IMR-90 (cell line): ENCODE measurements around the gene HOTAIR. TPM values are rescaled to one million over a fixed set of nuclear protein-coding genes. Genes with fewer than 3 reads are reported as not detected.

ENCODE experiments used
- ATAC-seq: fragments of 200-7000 bp; cut with Tn5 transposase; 2 replicates; pipeline ENCODE4 v1.9.1; 2020; ENCODE audit warnings: low read depth, mild to moderate bottlenecking, moderate library complexity
- BruUV-seq: library from RNA; stranded (reverse); fragments of 400-500 nt; replicated peaks from 2 replicates; lab custom pipeline; 2021; lab: Mats Ljungman, UMichigan
- CTCF ChIA-PET: fragments of 300-600 bp; formaldehyde crosslinking; extraction: SDS; loops from one replicate; lab custom pipeline; 2021; ENCODE audit warnings: antibody characterized with exemption; lab: Yijun Ruan, JAX
- POLR2A ChIA-PET: fragments of 300-600 bp; sonication (Branson Sonifier 250); formaldehyde crosslinking; loops from one replicate; lab custom pipeline; 2022; ENCODE audit warnings: antibody characterized with exemption; ENCODE audit not compliant: unreplicated experiment; lab: Charles Lee
- DNase-seq: peaks from one replicate; pipeline ENCODE4 v3.0.0; 2013
- H2AFZ ChIP-seq: replicated peaks from 2 replicates; pipeline ENCODE3; 2013; ENCODE audit warnings: low read length, mild to moderate bottlenecking; ENCODE audit not compliant: poor library complexity
- H2AK5ac ChIP-seq: 2 replicates; pipeline ENCODE4 v1.6.1; 2013; ENCODE audit warnings: low read depth, low read length, inconsistent platforms
- H2AK9ac ChIP-seq: replicated peaks from 2 replicates; pipeline ENCODE3; 2013; ENCODE audit warnings: mild to moderate bottlenecking, low read depth, low read length, moderate library complexity; ENCODE audit not compliant: poor library complexity
- H2BK120ac ChIP-seq: 2 replicates; pipeline ENCODE4 v1.6.1; 2013; ENCODE audit warnings: low read depth, low read length, inconsistent platforms
- H2BK15ac ChIP-seq: 3 replicates; pipeline ENCODE4 v1.6.1; 2013; ENCODE audit warnings: low read depth, low read length, inconsistent platforms
- H2BK20ac ChIP-seq: 2 replicates; pipeline ENCODE4 v1.6.1; 2013; ENCODE audit warnings: low read depth, mild to moderate bottlenecking, inconsistent platforms, low read length, moderate library complexity
- H2BK5ac ChIP-seq: 2 replicates; pipeline ENCODE4 v1.6.1; 2013; ENCODE audit warnings: mild to moderate bottlenecking, low read depth, low read length, inconsistent platforms; ENCODE audit not compliant: poor library complexity, severe bottlenecking
- H3K14ac ChIP-seq: replicated peaks from 2 replicates; pipeline ENCODE4 v1.6.1; 2013; ENCODE audit warnings: low read depth, low read length, inconsistent platforms
- H3K18ac ChIP-seq: 2 replicates; pipeline ENCODE4 v1.6.1; 2013; ENCODE audit warnings: low read depth, low read length, control low read depth
- H3K23ac ChIP-seq: 2 replicates; pipeline ENCODE4 v1.6.1; 2013; ENCODE audit warnings: low read depth, low read length, inconsistent platforms
- H3K27ac ChIP-seq: 2 replicates; pipeline ENCODE4 v1.5.1; 2013; ENCODE audit warnings: mild to moderate bottlenecking, control low read depth, low read length; ENCODE audit not compliant: insufficient read depth
- H3K27me3 ChIP-seq: 2 replicates; pipeline ENCODE4 v1.6.1; 2013; ENCODE audit warnings: low read length; ENCODE audit not compliant: control insufficient read depth, insufficient read depth
- H3K36me3 ChIP-seq: 2 replicates; pipeline ENCODE4 v1.6.1; 2013; ENCODE audit warnings: low read length, mixed read lengths; ENCODE audit not compliant: control insufficient read depth, insufficient read depth
- H3K4ac ChIP-seq: 2 replicates; pipeline ENCODE4 v1.6.1; 2013; ENCODE audit warnings: low read depth, low read length, inconsistent platforms
- H3K4me1 ChIP-seq: 2 replicates; pipeline ENCODE4 v1.6.1; 2013; ENCODE audit warnings: low read length, mixed read lengths; ENCODE audit not compliant: control insufficient read depth, insufficient read depth
- H3K4me2 ChIP-seq: 2 replicates; pipeline ENCODE4 v1.6.1; 2013; ENCODE audit warnings: low read depth, mild to moderate bottlenecking, control low read depth, low read length, moderate library complexity
- H3K4me3 ChIP-seq: 2 replicates; pipeline ENCODE4 v1.5.1; 2013; ENCODE audit warnings: low read depth, mild to moderate bottlenecking, control low read depth, low read length, moderate library complexity; ENCODE audit not compliant: insufficient read depth
- H3K56ac ChIP-seq: 2 replicates; pipeline ENCODE4 v1.6.1; 2013; ENCODE audit warnings: low read length, inconsistent platforms; ENCODE audit not compliant: insufficient read depth; ENCODE audit errors: extremely low read depth
- H3K79me1 ChIP-seq, 2 experiments: 2 replicates each; pipeline ENCODE4 v1.6.1; 2013; ENCODE audit warnings: low read length in 2 of 2, inconsistent platforms in 1 of 2, low read depth in 1 of 2
- H3K9ac ChIP-seq: 2 replicates; pipeline ENCODE4 v1.6.1; 2013; ENCODE audit warnings: low read depth, low read length, control low read depth
- H3K9me1 ChIP-seq: 2 replicates; pipeline ENCODE4 v1.6.1; 2013; ENCODE audit warnings: low read length, inconsistent platforms; ENCODE audit not compliant: insufficient read depth
- H3K9me3 ChIP-seq: 2 replicates; pipeline ENCODE4 v1.6.1; 2013; ENCODE audit warnings: low read length; ENCODE audit not compliant: control insufficient read depth, insufficient read depth
- H4K20me1 ChIP-seq: 2 replicates; pipeline ENCODE4 v1.6.1; 2013; ENCODE audit warnings: low read length, inconsistent platforms; ENCODE audit not compliant: insufficient read depth
- H4K5ac ChIP-seq: 2 replicates; pipeline ENCODE4 v1.6.1; 2013; ENCODE audit warnings: mild to moderate bottlenecking, low read depth, low read length, control low read depth
- H4K8ac ChIP-seq, 2 experiments: 2 replicates each; pipeline ENCODE4 v1.6.1; 2013; ENCODE audit warnings: low read depth in 2 of 2, low read length in 2 of 2, control low read depth in 1 of 2, inconsistent platforms in 1 of 2
- H4K91ac ChIP-seq: 2 replicates; pipeline ENCODE4 v1.6.1; 2013; ENCODE audit warnings: low read depth, low read length, inconsistent platforms; ENCODE audit not compliant: insufficient read depth
- BHLHE40 ChIP-seq: fragments of 150-350 bp; IDR thresholded peaks from 2 replicates; pipeline ENCODE4 v1.6.1; 2016; ENCODE audit warnings: mild to moderate bottlenecking, low read depth, low read length
- CEBPB ChIP-seq: IDR thresholded peaks from 2 replicates; pipeline ENCODE4 v1.6.1; 2012; ENCODE audit warnings: low read depth, low read length, improper control_type of control experiment
- CHD1 ChIP-seq: IDR thresholded peaks from 2 replicates; pipeline ENCODE4 v1.6.1; 2012; ENCODE audit warnings: low read depth, low read length, improper control_type of control experiment
- ELK1 ChIP-seq: fragments of 150-350 bp; IDR thresholded peaks from 2 replicates; pipeline ENCODE4 v1.6.1; 2016; ENCODE audit warnings: low read depth, mild to moderate bottlenecking, low read length, moderate library complexity, borderline replicate concordance
- FOS ChIP-seq: fragments of 150-350 bp; IDR thresholded peaks from 2 replicates; pipeline ENCODE4 v1.6.1; 2016; ENCODE audit warnings: low read depth, low read length
- MAFK ChIP-seq: IDR thresholded peaks from 2 replicates; pipeline ENCODE4 v1.6.1; 2012; ENCODE audit warnings: low read depth, low read length, improper control_type of control experiment
- MAZ ChIP-seq: IDR thresholded peaks from 2 replicates; pipeline ENCODE4 v1.6.1; 2012; ENCODE audit warnings: low read depth, mild to moderate bottlenecking, low read length, improper control_type of control experiment, moderate library complexity, borderline replicate concordance
- MXI1 ChIP-seq: IDR thresholded peaks from 2 replicates; pipeline ENCODE4 v1.6.1; 2012; ENCODE audit warnings: low read depth, mild to moderate bottlenecking, low read length, moderate library complexity, borderline replicate concordance
- NFE2L2 ChIP-seq: fragments of 150-350 bp; IDR thresholded peaks from 2 replicates; pipeline ENCODE4 v1.6.1; 2016; ENCODE audit warnings: low read depth, mild to moderate bottlenecking, low read length
- POLR2A ChIP-seq: IDR thresholded peaks from 2 replicates; pipeline ENCODE4 v1.6.1; 2012; ENCODE audit warnings: mild to moderate bottlenecking, low read depth, low read length
- RAD21 ChIP-seq: IDR thresholded peaks from 2 replicates; pipeline ENCODE4 v1.6.1; 2012; ENCODE audit warnings: low read length, improper control_type of control experiment
- RCOR1 ChIP-seq: IDR thresholded peaks from 2 replicates; pipeline ENCODE4 v1.6.1; 2012; ENCODE audit warnings: mild to moderate bottlenecking, low read length, improper control_type of control experiment; ENCODE audit not compliant: insufficient replicate concordance
- RFX5 ChIP-seq: IDR thresholded peaks from 2 replicates; pipeline ENCODE4 v1.8.0; 2012; ENCODE audit warnings: low read depth, mild to moderate bottlenecking, low read length, moderate library complexity
- SMC3 ChIP-seq: fragments of 150-350 bp; IDR thresholded peaks from 2 replicates; pipeline ENCODE4 v1.6.1; 2016; ENCODE audit warnings: low read depth, mild to moderate bottlenecking, antibody characterized with exemption, low read length, moderate library complexity
- USF2 ChIP-seq: fragments of 150-350 bp; IDR thresholded peaks from 2 replicates; pipeline ENCODE4 v1.6.1; 2017; ENCODE audit warnings: mild to moderate bottlenecking, antibody characterized with exemption, low read length, low read depth
- WGBS, 2 experiments: methylation state at CpG; one replicate each; pipeline versions ENCODE4 v1.1.5 to v1.1.7; 2013; ENCODE audit warnings: missing lambda C conversion rate in 2 of 2; ENCODE audit not compliant: insufficient read length in 1 of 2; ENCODE audit errors: extremely low coverage in 2 of 2; 5-methylcytosine and 5-hydroxymethylcytosine counted together
- dilution Hi-C: fragments of 300-500 bp; cut with HindIII; formaldehyde crosslinking; loops from one replicate; pipeline ENCODE4 v1.14.3; 2018; ENCODE audit warnings: low sequenced_read_pairs; ENCODE audit not compliant: unreplicated experiment
- in situ Hi-C: fragments of 300-500 bp; cut with MboI; formaldehyde crosslinking; loops from 3 replicates; pipeline ENCODE4 v1.14.3; 2019; ENCODE audit warnings: low sequenced_read_pairs, inconsistent platforms, mixed read lengths
- intact Hi-C: fragments of 100-400 bp; cut with micrococcal nuclease; formaldehyde crosslinking; loops from 2 replicates; pipeline ENCODE4 v1.10.0; 2022
- polyA plus RNA-seq, 3 experiments: library from polyadenylated mRNA; depleted of rRNA; stranded (reverse); fragments of >200 nt; gene quantifications; 2 replicates each; pipeline ENCODE4 v1.2.3, GENCODE V29; 2012; ENCODE audit warnings: low replicate concordance in 1 of 3
- total RNA-seq: library from RNA; depleted of rRNA; stranded (reverse); fragments of >200 nt; gene quantifications from 2 replicates; pipeline ENCODE4 v1.2.3, GENCODE V29; 2012
- TF ChIP-seq, protein P1 (sequence below): conservative IDR thresholded peaks from 2 replicates; pipeline ENCODE4 v1.5.1; 2012; ENCODE audit warnings: mild to moderate bottlenecking, low read depth, low read length, improper control_type of control experiment

Gene HOTAIR
- total and polyA plus RNA-seq, 2 of the 4 experiments (the other 2 are of a cell fraction) = not detected

- Histone ChIP-seq H3K36me3 (no peaks in the 10 kb centered on the region), H3K4me2 (no peak overlapping the region; the same call in 1 of the 2 replicates)
Measured at GRCh38 chr12:53966385-53967133, 8.2 kb downstream of the HOTAIR start.

More at GRCh38 chr12:53966385-53967133, 8.2 kb downstream of the HOTAIR start:
- CTCF ChIA-PET = no interaction called here
- Histone ChIP-seq H3K14ac (no peak overlapping the region), H2AFZ (no peak overlapping the region), H4K91ac (no peak overlapping the region), H3K4ac (no peak overlapping the region), H3K56ac (no peak overlapping the region), H3K4me3 (no peak overlapping the region), H2BK5ac (no peak overlapping the region), H2AK9ac (no peak overlapping the region), H4K8ac (no peak overlapping the region), H2BK20ac (no peak overlapping the region), H3K9me3 (peaks cover 2% of the 10 kb centered on the region), H3K9ac (no peak overlapping the region), H3K27ac (no peak overlapping the region), H3K4me1 (no peaks in the 10 kb centered on the region), H2BK120ac (no peak overlapping the region), H2AK5ac (no peak overlapping the region), H3K23ac (no peak overlapping the region), H3K18ac (no peak overlapping the region), H3K9me1 (no peaks in the 10 kb centered on the region), H3K27me3 (peaks cover 95% of the 10 kb centered on the region), H3K79me1 (no peaks in the 10 kb centered on the region), H4K5ac (no peak overlapping the region), H2BK15ac (no peak overlapping the region), H4K20me1 (no peaks in the 10 kb centered on the region)
- no TSS peak for BruUV-seq
- DNase-seq = no peak
- POLR2A ChIA-PET = no interaction called here
- no peak for ATAC-seq
- dilution Hi-C loops = no loop called here
- TF ChIP-seq RCOR1 = no peak
- TF ChIP-seq RFX5 = no peak
- TF ChIP-seq CEBPB = no peak
- TF ChIP-seq, protein P1, sequence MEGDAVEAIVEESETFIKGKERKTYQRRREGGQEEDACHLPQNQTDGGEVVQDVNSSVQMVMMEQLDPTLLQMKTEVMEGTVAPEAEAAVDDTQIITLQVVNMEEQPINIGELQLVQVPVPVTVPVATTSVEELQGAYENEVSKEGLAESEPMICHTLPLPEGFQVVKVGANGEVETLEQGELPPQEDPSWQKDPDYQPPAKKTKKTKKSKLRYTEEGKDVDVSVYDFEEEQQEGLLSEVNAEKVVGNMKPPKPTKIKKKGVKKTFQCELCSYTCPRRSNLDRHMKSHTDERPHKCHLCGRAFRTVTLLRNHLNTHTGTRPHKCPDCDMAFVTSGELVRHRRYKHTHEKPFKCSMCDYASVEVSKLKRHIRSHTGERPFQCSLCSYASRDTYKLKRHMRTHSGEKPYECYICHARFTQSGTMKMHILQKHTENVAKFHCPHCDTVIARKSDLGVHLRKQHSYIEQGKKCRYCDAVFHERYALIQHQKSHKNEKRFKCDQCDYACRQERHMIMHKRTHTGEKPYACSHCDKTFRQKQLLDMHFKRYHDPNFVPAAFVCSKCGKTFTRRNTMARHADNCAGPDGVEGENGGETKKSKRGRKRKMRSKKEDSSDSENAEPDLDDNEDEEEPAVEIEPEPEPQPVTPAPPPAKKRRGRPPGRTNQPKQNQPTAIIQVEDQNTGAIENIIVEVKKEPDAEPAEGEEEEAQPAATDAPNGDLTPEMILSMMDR = no peak
- TF ChIP-seq NFE2L2 = no peak
- TF ChIP-seq MXI1 = no peak
- TF ChIP-seq ELK1 = no peak
- no peak for TF ChIP-seq SMC3
- TF ChIP-seq USF2 = no peak
- no peak for TF ChIP-seq BHLHE40
- no peak for TF ChIP-seq POLR2A
- no peak for TF ChIP-seq MAFK
- TF ChIP-seq FOS = no peak
- no peak for TF ChIP-seq CHD1
- TF ChIP-seq MAZ = no peak
- no peak for TF ChIP-seq RAD21
- in situ Hi-C loops = no loop called here
- intact Hi-C loops = no loop called here
- WGBS, 2 experiments = 8% methylated on average over 9 of the region's 36 CpGs; no CpG with 5 or more reads in 1 of the 2 experiments
